K562 (cell line): Measurements from ENCODE around the gene GEMIN7.

Source experiments
- CHD4 ChIP-seq: fragments of 200-600 bp; sonication (generic); IDR thresholded peaks from 3 replicates; pipeline ENCODE4 v1.6.1; 2012; ENCODE audit warnings: low read depth, mild to moderate bottlenecking, mixed read lengths, low read length, inconsistent platforms; ENCODE audit not compliant: insufficient read depth, insufficient replicate concordance, poor library complexity, severe bottlenecking
- CTCF ChIP-seq, 3 experiments: IDR thresholded peaks in 2 of 3; conservative IDR thresholded peaks in 1 of 3; 2 replicates each; pipeline ENCODE4 v1.5.1; 2011 to 2012; ENCODE audit warnings: low read length in 3 of 3, mild to moderate bottlenecking in 3 of 3, control low read depth in 2 of 3, improper control_type of control experiment in 1 of 3, inconsistent platforms in 1 of 3, low read depth in 1 of 3, mixed read lengths in 1 of 3, moderate library complexity in 1 of 3; ENCODE audit not compliant: insufficient read depth in 2 of 3
- ELK1 ChIP-seq: sonication (generic); formaldehyde crosslinking; IDR thresholded peaks from 2 replicates; pipeline ENCODE4 v1.8.1; 2022; ENCODE audit warnings: missing genetic modification reagents
- GTF2F1 ChIP-seq: IDR thresholded peaks from 2 replicates; pipeline ENCODE4 v1.6.1; 2011; ENCODE audit warnings: low read depth, low read length, improper control_type of control experiment
- HDAC2 ChIP-seq: fragments of 450-650 bp; IDR thresholded peaks from 2 replicates; pipeline ENCODE4 v1.6.1; 2016; ENCODE audit warnings: mild to moderate bottlenecking
- POLR2A ChIP-seq: fragments of 450-650 bp; conservative IDR thresholded peaks from 2 replicates; pipeline ENCODE4 v1.6.1; 2016
- POLR2AphosphoS5 ChIP-seq: IDR thresholded peaks from 2 replicates; pipeline ENCODE4 v1.6.1; 2011; ENCODE audit warnings: mild to moderate bottlenecking, low read depth, low read length, moderate library complexity; ENCODE audit not compliant: control insufficient read depth, insufficient read depth
- SPI1 ChIP-seq: IDR thresholded peaks from 2 replicates; pipeline ENCODE4 v1.6.1; 2011; ENCODE audit warnings: low read depth, low read length, control low read depth, borderline replicate concordance

- no peak for TF ChIP-seq SPI1
- TF ChIP-seq CTCF (IDR thresholded peaks at IDR 0.05 in 2 of 3, conservative IDR thresholded peaks at IDR 0.05 in 1 of 3; ENCODE audit: insufficient read depth in 2 of 3, low read depth in 1 of 3, low read length in 3 of 3): no peak
- TF ChIP-seq POLR2A: no peak
- no peak for TF ChIP-seq HDAC2
- no peak for TF ChIP-seq ELK1 (CRISPR knock-in tag)
- no peak for TF ChIP-seq POLR2AphosphoS5
- no peak for TF ChIP-seq CHD4
- TF ChIP-seq GTF2F1: no peak
Observed at GRCh38 chr19:45097450-45097775, 18.4 kb downstream of the GEMIN7 start.
